Ishikawa (cell line): ENCODE data around the gene POGZ.

Experiments
- CEBPB ChIP-seq: IDR thresholded peaks from 2 replicates; pipeline ENCODE4 v1.6.1; 2012
- FOXM1 ChIP-seq: IDR thresholded peaks from 2 replicates; pipeline ENCODE4 v1.6.1; 2012; ENCODE audit warnings: low read depth, borderline replicate concordance
- RAD21 ChIP-seq: IDR thresholded peaks from 2 replicates; pipeline ENCODE4 v1.6.1; 2012; ENCODE audit warnings: low read depth
- TAF1 ChIP-seq: IDR thresholded peaks from 2 replicates; pipeline ENCODE4 v1.6.1; 2012; ENCODE audit warnings: low read depth, mild to moderate bottlenecking
- TCF12 ChIP-seq: IDR thresholded peaks from 2 replicates; pipeline ENCODE4 v1.6.1; 2012; ENCODE audit warnings: low read depth
- YY1 ChIP-seq: IDR thresholded peaks from 2 replicates; pipeline ENCODE4 v1.6.1; 2012; ENCODE audit warnings: low read depth

DNA sequence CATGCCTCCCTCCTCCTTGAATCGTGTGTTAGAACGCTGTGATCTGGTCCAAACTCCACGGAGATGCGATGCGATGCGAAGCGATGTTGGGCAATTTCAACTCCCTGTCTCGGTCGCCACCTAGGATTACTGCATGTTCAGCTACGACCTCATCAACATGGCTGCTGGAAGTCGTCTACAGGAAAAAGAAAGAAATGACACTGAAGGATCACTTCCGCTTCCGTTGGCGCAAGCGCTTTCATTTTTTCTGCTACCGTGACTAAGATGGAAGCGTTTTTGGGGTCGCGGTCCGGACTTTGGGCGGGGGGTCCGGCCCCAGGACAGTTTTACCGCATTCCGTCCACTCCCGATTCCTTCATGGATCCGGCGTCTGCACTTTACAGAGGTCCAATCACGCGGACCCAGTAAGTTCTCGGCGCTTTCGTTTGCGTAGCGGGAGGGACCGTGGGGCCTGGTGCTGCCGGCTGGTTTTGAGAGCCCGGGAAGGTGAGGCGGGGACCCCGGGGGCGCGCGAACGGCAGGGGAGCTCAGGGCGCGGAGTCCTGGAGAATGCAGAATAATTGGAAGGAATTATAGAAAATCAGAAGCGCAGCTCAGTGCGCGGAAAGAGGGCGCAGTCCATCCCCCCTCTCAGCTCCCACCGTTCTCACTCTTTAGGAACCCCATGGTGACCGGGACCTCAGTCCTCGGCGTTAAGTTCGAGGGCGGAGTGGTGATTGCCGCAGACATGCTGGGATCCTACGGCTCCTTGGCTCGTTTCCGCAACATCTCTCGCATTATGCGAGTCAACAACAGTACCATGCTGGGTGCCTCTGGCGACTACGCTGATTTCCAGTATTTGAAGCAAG, 59.7 kb downstream of the POGZ start, which contains the start of gene PSMB4:
- TF ChIP-seq CEBPB (peak; percentile 90), TAF1 (peak; percentile 97), FOXM1 (no peak), TCF12 (peak; percentile 64; the same call in 1 of the 2 replicates), RAD21 (peak; percentile 80), YY1 (peak; percentile 100)
